SH-SY5Y (cell line): ENCODE results near the gene IL17C.

ENCODE experiments used
- GATA2 ChIP-seq: IDR thresholded peaks from 2 replicates; pipeline ENCODE4 v1.6.1; 2011; ENCODE audit warnings: mild to moderate bottlenecking, low read depth, low read length
- GATA3 ChIP-seq: IDR thresholded peaks from 2 replicates; pipeline ENCODE4 v1.6.1; 2011; ENCODE audit warnings: low read depth, mild to moderate bottlenecking, low read length, moderate library complexity

DNA sequence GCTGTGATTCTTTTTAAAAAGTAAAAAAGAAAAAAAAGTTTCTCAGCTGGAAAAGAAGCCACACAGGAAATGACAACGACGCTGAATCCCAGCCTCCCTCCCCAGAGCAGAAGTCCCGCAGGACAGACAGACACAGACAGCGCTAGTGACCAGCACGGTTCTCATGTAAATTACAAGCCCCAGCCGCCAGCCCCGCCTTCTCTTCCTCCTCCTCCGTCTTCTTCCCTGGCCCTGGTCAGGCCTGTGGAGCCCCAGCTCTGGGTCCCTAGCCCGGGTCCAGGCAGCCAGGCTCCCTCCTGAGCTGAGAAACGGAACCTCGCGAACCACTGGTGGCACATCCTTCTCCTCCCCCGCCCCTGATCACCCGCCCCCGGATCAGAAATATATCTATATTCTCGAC, 7.0 kb upstream of the IL17C start:
- TF ChIP-seq GATA3: no peak
- no peak for TF ChIP-seq GATA2
